ENCODE data around the gene LIPI.
"Not testable (repeated sequence)": the region's sequence is repeated elsewhere in the genome, so short reads cannot be mapped to it uniquely, and the experiment has no call there.

DNA sequence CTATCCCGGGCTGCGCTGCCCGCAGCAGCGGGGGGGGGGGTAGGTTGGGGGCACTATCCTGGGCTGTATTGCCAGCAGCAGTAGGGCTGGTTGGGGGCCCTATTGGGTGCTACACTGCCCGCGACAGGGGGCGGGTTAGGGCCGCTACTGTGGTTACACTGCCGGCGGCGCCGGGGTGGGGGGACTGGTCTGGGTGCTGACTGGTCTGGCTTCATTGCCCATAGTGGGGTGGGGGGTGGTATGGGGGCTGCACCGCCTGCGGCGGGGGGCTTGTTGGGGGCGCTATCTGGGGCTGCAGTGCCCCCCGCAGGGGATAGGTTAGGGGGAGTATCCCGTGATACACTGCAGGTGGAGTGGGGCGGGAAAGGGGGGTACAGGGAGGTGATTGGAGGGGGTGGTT, 148.1 kb downstream of the LIPI start:
- not testable (repeated sequence) for TF ChIP-seq EZH2 (IDR thresholded peaks at IDR 0.05; ENCODE audit: borderline replicate concordance, insufficient read depth, low read length, poor library complexity, severe bottlenecking); CTCF (IDR thresholded peaks at IDR 0.05; ENCODE audit: poor library complexity, severe bottlenecking); TAF1 (IDR thresholded peaks at IDR 0.05; ENCODE audit: low read depth); EP300 (conservative IDR thresholded peaks at IDR 0.05; ENCODE audit: poor library complexity, severe bottlenecking); RAD21 (conservative IDR thresholded peaks at IDR 0.05); SMC3 (conservative IDR thresholded peaks at IDR 0.05; ENCODE audit: poor library complexity)
- TF ChIP-seq, protein P1, sequence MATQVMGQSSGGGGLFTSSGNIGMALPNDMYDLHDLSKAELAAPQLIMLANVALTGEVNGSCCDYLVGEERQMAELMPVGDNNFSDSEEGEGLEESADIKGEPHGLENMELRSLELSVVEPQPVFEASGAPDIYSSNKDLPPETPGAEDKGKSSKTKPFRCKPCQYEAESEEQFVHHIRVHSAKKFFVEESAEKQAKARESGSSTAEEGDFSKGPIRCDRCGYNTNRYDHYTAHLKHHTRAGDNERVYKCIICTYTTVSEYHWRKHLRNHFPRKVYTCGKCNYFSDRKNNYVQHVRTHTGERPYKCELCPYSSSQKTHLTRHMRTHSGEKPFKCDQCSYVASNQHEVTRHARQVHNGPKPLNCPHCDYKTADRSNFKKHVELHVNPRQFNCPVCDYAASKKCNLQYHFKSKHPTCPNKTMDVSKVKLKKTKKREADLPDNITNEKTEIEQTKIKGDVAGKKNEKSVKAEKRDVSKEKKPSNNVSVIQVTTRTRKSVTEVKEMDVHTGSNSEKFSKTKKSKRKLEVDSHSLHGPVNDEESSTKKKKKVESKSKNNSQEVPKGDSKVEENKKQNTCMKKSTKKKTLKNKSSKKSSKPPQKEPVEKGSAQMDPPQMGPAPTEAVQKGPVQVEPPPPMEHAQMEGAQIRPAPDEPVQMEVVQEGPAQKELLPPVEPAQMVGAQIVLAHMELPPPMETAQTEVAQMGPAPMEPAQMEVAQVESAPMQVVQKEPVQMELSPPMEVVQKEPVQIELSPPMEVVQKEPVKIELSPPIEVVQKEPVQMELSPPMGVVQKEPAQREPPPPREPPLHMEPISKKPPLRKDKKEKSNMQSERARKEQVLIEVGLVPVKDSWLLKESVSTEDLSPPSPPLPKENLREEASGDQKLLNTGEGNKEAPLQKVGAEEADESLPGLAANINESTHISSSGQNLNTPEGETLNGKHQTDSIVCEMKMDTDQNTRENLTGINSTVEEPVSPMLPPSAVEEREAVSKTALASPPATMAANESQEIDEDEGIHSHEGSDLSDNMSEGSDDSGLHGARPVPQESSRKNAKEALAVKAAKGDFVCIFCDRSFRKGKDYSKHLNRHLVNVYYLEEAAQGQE (IDR thresholded peaks at IDR 0.05; ENCODE audit: borderline replicate concordance) = not testable (repeated sequence)

Data from neural cell (in vitro differentiated cells).